GM10266 (cell line): ENCODE data around the gene GRK5.
"Not testable (repeated sequence)": the region's sequence is repeated elsewhere in the genome, so short reads cannot be mapped to it uniquely, and the experiment has no call there.

Experiments used
- DNase-seq: peaks from one replicate; pipeline ENCODE4 v3.0.0; 2012; ENCODE audit errors: extremely low spot score
- TF ChIP-seq, protein P1 (sequence below): IDR thresholded peaks from 2 replicates; pipeline ENCODE4 v1.5.1; 2012; ENCODE audit warnings: mild to moderate bottlenecking, low read depth; ENCODE audit not compliant: control insufficient read depth, insufficient read depth; ENCODE audit errors: missing control alignments

GRK5 gene

DNA sequence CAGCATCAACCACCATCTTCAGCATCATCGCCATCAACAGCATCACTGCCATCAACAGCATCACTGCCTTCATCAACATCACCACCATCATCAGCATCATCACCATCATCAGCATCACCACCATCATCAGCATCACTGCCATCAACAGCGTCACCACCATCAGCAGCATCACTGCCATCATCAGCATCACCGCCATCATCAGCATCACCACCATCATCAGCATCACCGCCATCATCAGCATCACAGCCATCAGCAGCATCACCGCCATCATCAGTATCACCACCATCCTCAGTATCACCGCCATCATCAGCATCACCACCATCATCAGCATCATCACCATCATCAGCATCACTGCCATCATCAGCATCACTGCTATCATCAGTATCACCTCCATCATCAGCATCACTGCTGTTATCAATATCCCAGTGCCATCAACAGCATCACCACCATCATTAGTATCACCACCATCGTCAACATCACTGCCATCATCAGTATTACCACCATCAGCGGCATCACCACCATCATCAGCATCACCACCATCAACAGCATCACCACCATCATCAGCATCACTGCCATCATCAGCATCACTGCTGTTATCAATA lies 220.0 kb downstream of the GRK5 start:
- no peak for DNase-seq
- TF ChIP-seq, protein P1, sequence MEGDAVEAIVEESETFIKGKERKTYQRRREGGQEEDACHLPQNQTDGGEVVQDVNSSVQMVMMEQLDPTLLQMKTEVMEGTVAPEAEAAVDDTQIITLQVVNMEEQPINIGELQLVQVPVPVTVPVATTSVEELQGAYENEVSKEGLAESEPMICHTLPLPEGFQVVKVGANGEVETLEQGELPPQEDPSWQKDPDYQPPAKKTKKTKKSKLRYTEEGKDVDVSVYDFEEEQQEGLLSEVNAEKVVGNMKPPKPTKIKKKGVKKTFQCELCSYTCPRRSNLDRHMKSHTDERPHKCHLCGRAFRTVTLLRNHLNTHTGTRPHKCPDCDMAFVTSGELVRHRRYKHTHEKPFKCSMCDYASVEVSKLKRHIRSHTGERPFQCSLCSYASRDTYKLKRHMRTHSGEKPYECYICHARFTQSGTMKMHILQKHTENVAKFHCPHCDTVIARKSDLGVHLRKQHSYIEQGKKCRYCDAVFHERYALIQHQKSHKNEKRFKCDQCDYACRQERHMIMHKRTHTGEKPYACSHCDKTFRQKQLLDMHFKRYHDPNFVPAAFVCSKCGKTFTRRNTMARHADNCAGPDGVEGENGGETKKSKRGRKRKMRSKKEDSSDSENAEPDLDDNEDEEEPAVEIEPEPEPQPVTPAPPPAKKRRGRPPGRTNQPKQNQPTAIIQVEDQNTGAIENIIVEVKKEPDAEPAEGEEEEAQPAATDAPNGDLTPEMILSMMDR: no peak

DNA sequence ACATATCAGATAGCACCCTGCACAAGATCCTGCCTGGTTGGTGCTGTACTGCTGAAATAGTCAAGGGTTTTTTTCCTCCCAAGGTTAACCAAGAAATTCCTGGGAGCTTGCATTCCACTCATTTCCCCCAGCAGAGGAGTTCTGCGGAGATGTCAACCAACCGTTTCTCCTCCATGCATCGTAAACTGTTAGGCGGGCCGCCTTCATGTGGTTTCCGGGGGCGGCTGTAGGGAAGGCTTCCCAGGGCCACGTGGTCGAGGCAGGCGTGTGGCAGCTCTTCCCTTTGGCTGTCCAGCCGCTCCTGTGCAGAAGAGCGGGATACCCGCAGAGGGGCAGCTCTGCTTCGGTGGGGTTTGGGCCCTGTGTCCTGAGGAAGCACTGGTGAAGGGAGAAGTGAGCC lies 221.4 kb downstream of the GRK5 start:
- TF ChIP-seq, protein P1: no peak
- DNase-seq: no peak

DNA sequence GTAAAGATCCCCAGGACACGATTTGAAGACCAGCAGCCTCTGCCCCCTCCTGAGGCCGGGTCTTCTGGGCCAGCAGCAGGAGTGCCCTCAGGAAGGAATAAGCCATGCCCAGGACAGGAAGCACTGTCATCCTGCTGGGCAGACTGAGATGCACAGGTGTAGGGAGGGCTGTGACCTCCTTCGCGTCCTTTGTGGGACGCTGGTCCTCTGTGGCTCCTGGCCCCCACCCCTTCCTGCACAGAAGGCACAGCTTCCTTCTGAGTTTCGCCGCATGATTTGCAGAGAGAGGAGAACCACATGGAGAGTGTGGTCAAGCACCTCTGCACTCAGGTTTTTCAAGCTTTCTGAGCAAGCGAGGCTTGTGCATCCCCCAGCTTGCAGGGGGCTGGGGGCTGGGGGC lies 222.4 kb downstream of the GRK5 start:
- DNase-seq: no peak
- TF ChIP-seq, protein P1: no peak

DNA sequence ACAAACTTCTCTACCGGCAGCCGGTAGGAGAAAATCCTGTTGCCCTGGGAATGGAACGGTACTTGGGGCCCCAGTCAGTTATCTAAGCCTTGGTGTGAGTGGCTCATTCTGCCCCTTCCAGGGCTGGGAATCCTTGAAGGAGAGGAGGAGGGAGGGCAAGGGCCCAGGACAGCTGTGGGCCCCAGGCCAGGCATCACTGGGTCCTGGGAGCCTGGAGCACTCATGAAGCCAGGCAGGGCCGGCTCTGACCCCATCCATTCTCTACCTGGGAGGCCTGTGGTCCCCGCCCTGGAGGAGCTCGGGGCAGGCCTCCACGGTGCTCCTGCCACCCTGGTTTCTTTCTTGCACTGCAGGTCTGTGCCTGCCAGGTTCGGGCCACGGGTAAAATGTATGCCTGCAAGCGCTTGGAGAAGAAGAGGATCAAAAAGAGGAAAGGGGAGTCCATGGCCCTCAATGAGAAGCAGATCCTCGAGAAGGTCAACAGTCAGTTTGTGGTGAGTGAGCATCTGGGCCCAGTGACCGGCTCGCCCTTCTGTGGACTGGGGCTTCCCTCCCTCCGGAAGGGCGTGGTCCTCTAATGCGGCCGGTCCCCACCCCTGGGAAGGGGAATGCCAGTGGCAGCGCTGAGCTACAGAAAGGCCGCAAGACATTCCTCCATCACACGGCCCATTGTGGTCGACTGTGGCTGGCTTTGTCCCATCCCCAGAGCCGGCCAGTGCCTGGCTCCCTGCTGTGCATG lies 223.8 kb downstream of the GRK5 start:
- TF ChIP-seq, protein P1: no peak
- no peak for DNase-seq

DNA sequence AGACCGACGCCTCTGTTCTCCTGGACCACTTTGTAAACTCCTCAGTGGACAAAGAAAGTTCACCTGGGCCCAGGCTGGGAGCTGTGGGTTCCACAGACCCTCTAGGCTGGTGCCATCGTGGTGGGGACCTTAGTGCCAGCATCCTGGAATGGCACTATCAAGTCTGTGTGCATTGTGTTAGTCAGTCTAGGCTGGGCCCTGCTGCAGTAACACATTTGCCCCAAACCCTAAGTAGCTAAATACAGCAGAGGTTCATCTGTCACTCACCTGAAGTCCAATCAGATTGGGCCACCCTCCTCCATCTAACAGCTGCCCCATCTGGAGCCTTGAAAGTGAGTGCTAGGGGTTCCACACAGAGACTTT lies 224.4 kb downstream of the GRK5 start:
- no peak for DNase-seq
- TF ChIP-seq, protein P1: no peak

DNA sequence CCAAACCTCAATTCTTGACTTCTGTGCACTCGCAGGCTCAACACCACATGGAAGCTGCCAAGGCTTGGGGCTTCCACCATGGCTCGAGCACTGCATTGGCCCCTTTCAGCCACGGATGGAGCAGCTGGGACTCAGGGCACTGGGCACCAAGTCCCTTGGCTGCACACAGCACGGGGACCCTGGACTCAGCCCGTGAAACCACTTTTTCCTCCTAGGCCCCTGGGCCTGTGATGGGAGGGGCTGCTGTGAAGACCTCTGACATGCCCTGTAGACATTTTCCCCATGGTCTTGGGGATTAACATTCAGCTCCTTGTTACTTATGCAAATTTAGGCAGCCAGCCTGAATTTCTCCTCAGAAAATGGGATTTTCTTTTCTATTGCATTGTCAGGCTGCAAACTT lies 227.6 kb downstream of the GRK5 start:
- DNase-seq: not testable (repeated sequence)

DNA sequence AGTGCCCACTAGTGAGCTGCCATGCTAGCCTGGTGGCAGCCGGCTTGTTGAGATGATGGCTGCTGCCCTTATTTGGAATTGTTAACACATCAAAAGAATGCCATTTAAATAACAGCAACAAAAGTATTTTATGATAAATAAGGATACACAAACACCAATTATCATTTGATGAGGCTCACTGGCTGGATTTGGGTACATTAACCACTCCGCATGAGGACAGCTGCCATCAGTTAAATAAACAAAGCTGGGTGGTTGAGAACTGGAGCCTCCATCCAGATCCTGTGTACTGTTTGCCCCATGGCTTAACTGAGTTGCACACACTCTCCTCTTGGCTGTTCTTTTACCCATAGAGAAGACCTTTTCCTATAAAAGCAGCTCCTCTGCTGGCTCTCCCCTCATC lies 231.3 kb downstream of the GRK5 start:
- TF ChIP-seq, protein P1: no peak
- DNase-seq: no peak
